NOMO-1 (cell line): ENCODE results near the gene CLBA1.
"Not testable (repeated sequence)": the region's sequence is repeated elsewhere in the genome, so short reads cannot be mapped to it uniquely, and the experiment has no call there.

ENCODE experiments used
- DNase-seq, 2 experiments: peaks; one replicate each; lab custom pipeline; 2025; ENCODE audit not compliant: unreplicated experiment in 2 of 2; lab: John Stamatoyannopoulos, UW

Gene CLBA1

DNA sequence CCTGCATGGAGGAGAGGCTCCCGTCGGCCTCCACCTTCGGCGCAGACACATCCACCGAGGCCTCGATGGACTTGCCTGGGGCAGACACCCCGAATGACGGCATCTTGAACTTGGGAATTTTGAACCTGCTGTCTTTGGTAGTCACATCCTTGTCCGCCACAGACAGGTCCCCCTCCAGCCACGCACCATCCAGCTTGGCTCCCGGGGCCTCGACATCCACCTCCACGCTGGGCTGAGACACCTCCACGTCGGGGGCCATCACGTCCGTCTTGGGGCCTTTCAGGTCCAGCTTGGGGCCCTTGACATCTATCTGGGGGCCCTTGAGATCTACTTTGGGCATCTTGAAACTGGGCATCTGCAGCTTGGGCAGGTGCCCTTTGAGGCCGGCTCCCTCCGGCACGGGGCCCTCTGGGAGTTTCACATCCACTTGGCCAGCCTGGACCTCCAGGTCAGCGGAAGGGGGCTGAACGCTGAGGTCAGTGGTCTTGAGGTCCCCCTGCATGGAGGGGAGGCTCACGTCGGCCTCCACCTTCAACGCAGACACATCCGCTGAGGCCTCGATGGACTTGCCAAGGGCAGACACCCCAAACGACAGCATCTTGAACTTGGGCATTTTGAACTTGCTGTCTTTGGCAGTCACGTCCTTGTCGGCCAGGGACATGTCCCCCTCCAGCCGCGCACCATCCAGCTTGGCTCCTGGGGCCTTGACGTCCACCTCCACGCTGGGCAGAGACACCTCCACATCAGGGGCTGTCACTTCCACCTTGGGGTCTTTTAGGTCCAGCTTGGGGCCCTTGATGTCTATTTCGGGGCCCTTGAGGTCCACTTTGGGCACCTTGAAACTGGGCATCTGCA lies 37.5 kb upstream of the CLBA1 start:
- not testable (repeated sequence) for DNase-seq

DNA sequence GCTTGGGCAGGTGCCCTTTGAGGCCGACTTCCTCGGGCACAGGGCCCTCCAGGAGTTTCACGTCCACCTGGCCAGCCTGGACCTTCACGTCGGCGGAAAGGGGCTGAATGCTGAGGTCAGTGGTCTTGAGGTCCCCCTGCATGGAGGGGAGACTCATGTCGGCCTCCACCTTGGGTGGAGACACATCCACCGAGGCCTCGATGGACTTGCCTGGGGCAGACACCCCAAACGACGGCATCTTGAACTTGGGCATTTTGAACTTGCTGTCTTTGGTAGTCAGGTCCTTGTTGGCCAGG lies 36.9 kb upstream of the CLBA1 start:
- DNase-seq = no peak

DNA sequence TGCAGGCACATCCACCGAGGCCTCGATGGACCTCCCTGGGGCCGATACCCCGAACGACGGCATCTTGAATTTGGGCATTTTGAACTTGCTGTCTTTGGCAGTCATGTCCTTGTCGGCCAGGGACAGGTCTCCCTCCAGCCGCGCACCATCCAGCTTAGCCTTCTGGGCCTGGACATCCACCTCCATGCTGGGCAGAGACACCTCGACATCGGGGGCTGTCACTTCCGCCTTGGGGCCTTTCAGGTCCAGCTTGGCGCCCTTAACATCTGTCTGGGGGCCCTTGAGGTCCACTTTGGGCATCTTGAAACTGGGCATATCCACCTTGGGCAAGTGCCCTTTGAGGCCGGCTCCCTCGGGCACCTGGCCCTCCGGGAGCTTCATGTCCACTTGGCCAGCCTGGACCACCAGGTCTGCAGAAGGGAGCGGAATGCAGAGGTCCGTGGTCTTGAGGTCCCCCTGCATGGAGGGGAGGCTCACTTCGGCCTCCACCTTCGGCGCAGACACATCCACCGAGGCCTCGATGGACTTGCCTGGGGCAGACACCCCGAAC lies 36.1 kb upstream of the CLBA1 start:
- not testable (repeated sequence) for DNase-seq

DNA sequence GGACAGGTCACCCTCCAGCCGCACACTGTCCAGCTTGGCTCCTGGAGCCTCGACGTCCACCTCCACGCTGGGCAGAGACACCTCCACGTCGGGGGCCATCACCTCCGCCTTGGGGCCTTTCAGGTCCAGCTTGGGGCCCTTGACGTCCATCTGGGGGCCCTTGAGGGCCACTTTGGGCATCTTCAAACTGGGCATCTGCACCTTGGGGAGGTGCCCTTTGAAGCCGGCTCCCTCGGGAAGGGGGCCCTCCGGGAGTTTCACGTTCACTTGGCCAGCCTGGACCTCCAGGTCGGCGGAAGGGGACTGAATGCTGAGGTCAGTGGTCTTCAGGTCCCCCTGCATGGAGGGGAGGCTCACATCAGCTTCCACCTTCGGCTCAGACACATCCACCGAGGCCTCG lies 35.6 kb upstream of the CLBA1 start:
- no peak for DNase-seq

DNA sequence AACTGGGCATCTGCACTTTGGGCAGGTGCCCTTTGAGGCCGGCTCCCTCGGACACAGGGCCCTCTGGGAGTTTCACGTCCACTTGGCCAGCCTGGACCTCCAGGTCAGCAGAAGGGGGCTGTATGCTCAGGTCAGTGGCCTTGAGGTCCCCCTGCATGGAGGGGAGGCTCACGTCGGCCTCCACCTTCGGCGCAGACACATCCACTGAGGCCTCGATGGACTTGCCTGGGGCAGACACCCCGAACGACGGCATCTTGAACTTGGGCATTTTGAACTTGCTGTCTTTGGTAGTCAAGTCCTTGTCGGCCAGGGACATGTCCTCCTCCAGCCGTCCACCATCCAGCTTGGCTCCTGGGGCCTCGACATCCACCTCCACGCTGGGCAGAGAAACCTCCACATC lies 34.9 kb upstream of the CLBA1 start:
- DNase-seq = not testable (repeated sequence)

DNA sequence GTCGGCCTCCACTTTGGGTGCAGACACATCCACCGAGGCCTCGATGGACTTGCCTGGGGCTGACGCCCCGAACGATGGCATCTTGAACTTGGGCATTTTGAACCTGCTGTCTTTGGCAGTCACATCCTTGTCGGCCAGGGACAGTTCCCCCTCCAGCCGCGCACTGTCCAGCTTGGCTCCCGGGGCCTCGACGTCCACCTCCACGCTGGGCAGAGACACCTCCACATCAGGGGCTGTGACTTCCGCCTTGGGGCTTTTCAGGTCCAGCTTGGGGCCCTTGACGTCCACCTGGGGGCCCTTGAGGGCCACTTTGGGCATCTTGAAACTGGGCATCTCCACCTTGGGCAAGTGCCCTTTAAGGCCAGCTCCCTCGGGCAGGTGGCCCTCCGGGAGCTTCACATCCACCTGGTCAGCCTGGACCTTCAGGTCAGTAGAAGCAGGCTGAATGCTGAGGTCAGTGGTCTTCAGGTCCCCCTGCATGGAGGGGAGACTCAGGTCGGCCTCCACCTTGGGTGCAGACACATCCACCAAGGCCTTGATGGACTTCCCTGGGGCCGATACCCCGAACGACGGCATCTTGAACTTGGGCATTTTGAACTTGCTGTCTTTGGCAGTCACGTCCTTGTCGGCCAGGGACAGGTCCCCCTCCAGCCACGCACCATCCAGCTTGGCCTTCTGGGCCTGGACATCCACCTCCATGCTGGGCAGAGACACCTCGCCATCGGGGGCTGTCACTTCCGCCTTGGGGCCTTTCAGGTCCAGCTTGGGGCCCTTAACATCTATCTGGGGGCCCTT lies 33.5 kb upstream of the CLBA1 start:
- not testable (repeated sequence) for DNase-seq

DNA sequence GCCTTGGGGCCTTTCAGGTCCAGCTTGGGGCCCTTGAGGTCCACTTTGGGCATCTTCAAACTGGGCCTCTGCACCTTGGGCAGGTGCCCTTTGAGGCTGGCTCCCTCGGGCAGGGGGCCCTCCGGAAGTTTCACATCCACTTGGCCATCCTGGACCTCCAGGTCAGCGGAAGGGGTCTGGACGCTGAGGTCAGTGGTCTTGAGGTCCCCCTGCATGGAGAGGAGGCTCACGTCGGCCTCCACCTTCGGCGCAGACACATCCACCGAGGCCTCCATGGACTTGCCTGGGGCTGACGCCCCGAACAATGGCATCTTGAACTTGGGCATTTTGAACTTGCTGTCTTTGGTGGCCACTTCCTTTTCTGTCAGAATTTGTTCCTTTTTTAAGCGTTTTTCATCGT lies 32.5 kb upstream of the CLBA1 start:
- peak in 1 of 2 experiments; percentile 16 for DNase-seq

DNA sequence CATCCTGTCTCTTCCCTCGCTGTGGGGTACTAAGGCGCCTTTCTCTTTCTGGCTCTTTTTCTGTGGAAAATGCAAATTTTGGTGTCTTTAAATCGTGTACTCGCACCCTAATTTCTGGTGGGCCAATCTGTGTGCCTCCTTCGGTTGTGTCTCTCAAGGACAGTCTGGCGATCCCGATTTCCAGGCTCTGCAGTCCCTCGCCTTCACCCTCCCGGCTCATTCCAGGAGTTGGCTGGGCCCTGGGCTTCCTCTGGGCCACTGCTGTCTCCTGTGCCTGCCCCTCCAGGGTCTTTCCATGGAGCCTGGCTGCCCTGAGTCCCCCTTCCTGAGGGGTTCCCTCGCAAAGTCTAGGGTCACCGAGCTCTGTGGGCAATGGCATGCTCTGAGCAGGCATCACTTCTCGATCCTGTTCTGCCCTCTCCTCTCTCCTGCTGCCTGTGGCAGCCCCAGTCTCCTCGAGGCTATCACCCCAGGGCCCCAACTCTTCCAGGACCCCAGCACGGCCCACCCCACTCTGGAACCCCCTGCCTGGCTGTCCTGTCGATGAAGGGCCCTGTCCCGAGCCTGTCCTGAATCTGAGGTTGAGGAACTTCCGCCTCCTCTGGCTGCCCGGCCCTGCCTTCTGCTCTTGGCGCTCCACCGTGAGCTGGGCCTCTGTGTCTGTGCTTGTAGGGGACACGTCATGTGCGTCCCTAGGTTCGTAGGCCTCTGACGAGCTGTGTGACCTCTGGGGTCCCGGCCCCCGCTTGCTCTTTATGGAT lies 31.5 kb upstream of the CLBA1 start:
- no peak for DNase-seq

DNA sequence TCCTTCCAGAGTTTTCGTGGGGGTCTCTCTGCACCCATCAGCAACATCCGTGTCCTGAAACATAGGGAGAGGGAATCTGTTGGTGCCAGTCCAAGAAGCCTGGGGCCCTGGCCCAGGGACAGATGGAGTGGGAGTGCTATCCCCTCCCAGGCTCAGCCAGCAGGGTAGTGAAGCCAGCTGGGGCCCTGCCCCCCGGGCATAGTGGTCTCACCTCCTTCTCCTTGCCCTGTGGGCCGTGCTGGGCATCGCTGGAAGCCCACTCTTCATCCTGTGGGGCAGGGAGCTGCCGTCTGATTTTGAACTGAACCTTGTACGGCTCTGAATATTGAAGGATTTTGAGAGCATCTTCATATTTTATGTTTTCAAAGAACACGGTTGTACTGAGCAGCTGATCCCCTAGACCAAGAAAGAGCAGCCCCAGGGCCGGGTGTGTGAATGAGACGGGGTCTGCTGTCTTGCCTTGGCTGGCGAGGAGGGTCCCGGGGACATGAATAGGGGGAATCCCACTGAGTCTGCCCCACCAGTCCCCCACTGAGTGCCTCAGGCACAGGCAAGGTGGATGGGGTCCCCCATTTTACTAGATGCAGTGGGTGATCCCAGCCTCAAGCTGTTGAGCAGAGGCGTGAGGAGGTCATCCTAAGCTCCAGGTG lies 30.7 kb upstream of the CLBA1 start:
- DNase-seq = no peak

DNA sequence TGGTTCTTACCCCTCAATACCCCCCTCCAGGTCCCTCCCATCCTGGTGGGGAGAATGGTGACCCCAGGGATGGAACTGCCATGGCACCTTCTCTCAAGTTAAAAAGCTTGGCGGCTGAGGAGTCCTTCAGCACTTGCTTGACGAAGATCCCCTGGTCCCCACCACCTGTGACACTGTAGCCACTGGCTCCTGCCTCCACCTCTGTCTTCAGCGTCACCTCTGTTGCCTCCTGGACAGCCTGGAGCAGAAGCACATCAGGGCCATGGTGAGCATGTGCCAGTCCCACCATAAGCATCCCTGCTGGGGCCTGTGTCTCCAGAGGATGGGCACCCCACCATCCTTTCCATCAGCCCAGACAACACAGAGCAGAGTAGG lies 30.2 kb upstream of the CLBA1 start:
- DNase-seq = no peak

DNA sequence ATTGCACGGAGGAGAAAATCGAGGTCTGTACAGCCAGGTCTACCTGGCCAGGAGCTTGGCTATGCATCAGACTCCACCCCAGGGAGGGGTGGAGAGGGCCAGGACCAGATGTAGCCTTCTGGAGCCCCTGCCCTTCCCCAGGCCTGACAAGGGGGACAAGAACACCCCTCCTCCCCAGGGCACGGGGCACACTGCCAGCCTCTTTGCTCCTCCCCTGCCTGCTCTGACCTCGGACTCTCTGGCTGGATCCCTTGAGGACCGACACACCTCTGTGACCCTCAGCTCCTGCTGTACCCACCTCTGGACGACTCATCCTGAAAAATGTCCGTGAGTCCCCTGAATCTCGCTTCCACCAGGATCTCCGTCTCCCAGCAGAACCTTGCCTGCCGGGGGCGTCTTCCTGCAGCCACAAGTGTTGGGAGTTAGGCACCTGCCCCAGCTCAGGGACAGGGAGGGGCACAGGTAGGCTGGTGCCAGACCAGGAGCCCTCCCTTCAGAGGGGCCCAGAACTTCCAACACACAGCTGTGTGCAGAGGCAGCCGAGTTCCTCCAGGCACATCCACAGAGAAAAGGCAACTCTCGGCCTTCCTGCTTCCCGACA lies 29.2 kb upstream of the CLBA1 start:
- DNase-seq = no peak

DNA sequence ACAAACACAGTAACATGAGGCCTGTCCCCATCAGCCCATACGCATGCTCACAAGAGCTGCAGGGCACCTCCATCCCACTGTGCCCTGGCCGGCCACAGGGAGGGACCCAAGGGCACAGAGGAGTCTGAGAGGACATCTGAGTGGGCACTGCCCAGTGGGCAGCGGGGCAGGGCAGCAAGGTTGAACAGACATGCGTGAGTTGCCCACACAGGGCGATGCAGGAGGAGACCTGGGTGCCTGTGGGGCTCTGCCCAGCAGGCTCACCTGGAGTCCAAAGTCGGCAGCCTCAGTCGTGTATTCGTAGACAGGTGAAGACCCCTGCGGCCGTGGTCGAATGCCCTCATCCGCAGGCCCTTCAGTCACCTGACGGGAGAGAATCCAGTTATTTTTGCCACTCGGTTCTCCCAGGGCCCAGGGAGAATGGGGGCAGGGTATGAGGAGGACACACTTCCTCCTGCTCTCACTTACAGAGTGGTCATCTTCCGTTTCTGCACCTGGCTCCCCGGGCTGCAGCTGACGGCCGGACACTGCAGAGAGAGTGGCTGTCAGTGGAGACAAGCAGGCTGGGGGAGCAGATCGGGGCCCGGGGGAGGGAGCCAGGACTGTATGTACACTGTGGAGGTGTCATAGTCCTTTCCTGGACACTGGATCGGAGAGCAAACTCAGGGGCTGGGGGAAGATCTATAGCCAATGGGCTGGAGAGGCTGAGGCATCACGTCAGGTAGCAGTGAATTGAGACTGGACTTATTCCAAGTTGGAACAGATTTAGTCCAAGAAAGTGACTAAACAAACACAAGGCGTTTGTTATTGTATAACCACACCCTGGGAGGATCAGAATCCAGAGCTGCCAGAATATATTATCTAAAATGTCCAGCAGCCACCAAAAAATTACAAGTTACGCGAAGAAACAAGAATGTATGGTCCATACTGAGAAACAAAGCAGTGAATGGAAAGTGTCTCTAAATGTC lies 28.2 kb upstream of the CLBA1 start:
- no peak for DNase-seq

DNA sequence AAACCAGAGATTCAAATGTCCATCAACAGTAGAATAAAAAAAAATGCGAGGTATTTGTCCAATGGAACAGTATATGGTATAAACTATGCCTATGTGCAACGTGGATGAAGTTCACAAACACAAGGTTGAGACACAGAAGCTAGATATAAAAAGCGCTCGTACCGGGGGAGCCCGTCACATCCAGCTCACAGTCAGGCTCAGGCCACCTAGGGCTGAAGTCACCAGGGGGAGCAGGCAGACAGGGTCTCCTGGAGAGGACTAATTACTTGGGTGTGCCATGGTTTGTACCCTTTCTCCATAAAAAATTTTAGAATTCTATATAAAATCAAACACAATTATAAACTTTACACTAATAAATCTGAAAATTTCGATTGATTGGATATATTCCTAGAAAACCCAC lies 21.0 kb upstream of the CLBA1 start:
- no peak for DNase-seq

DNA sequence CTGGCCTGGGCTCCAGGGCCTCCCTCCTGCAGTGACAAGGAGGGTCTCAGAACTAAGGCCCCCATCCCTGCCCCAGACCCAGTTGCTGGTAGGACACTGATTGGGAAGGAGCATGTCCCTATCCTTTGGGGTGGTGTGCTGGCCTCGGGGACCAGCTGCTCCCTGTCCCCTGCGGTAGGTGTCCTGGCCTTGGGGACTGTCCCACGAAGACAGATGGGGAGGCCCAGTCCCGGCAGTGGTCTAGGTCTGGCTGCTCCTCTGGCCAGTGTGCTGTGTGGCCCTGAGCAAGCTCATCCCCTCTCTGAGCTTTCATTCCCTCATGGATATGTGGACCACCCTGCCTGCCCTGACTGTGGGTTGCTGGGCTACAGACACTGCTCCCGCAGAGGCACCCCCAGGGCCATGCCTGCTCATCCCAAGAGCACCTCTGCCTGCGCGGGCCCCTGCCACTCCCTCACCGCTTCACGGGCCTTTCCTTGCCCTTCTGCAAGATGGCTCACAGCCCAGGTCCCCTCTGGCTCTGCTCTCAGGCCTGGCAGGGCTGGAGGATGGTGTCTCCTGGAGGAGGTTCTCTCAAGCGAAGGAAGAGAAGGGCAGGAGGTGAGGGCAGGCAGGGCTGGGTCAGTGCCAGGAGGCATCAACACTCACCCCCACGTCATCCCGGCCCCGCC lies 19.9 kb upstream of the CLBA1 start:
- no peak for DNase-seq

DNA sequence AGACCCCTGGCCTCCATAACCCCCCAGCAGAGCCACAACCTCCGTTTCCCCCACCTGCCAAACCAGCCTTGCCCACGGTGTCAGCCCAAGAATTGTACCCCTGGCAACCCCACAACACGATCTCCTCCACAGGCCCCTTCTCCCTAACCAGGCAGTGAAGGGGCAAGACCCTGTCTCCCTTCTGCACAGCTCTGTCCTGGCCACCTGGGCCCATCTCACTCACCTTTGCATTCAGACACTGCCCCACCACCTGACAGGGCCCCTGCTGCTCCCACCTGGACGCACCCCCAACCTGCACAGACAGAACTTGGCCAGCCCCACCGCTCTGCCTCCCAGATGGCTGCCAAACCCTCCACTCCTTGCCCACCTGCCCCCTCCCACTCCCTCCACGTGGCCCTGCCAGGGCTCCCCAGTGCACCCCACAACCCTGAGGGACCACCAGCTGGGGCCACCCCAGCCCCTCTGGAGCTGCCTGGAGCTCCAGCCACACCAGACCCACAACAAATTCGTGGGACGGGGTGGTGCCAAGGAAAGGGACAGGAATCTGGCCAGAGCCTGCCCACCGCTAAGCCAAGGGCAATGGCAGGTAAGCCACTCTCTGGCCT lies 19.2 kb upstream of the CLBA1 start:
- no peak for DNase-seq

DNA sequence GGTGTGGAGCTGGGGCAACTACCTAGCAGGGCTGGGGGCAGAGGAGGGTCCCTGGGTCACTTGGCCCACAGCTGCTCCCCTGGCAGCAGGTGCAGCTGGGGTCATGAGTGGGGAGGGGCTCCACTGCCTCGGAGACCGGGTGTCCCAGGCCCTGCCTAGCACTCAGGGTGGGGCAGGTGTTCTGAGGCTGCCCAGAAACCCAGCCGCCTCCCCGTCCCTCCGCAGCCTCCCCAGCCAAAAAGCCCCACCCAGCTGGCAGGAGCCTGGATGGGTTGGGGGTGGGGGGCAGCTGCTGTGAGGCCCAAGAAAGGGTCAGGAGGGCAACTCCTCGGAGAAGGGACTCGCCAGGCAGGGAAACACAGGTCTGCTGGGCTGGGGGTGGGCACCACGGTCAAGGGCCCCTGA lies 18.6 kb upstream of the CLBA1 start:
- DNase-seq = no peak

DNA sequence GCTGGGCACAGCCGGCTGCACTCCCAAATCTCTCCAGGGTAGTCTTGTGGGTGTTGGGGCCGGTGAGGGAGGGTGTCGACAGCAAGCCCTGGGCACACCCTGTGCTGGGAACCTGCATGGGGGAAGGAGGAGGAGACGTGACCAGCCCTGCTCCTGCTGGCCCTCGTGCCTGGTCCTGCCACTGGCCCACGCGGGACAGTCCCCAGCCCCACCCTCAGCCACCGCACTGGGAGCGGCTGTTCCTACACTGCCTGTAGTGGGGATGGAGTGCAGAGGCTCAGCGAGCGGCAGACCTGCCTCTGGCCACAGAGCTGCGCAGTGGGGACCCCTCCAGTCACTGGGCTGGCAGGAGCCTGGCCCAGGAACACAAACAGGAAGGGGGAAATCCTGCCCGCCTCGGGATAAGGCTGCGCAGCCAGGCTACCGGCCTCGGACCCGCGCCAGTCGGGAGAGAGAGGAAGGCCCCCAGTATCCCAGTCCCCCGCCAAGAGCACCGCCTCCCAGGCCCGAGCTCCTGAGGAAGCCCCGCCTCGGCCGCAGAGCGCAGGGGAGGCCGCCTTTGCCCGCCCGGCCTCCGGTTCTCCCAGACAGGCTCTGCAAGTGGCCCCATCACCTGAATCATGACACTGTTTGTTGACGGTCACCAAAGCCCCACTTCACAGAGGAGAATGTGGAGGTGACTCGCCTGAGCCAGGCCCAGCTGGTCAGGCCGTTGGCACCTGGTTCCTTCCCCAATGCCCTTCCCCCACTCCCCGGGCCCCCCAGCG lies 18.0 kb upstream of the CLBA1 start:
- DNase-seq = no peak

DNA sequence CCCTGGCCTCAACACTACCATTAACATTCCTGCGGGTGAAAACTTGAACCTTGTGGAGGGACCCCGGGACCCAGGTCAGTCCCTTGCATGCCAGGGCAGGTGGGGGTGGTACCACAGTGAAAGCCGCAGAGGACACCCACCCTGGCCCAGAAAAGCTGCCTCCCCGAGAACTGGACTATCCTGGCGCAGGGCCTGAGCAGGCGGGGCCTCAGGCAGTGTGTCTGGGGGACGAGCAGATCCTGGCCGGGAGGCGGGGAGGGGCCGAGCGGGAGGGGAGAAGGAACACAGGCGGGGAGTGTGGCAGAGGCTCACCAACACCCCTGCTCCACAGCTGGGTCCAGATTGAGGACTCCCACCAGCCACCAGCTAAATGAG lies 17.4 kb upstream of the CLBA1 start:
- DNase-seq = no peak
